IPS DF 6.9 (cell line): Measurements from ENCODE around the gene MAML3.

Source experiments
- DNase-seq: peaks from one replicate; pipeline ENCODE4 v3.0.0-alpha.2; 2013; ENCODE audit warnings: low read depth, low spot score
- H3K27ac ChIP-seq: one replicate; pipeline ENCODE4 v1.5.1; 2013; ENCODE audit warnings: low read length, control low read depth
- H3K27me3 ChIP-seq: 2 replicates; pipeline ENCODE4 v1.6.1; 2013; ENCODE audit warnings: mild to moderate bottlenecking, low read length; ENCODE audit not compliant: control insufficient read depth, insufficient read depth
- H3K36me3 ChIP-seq: 2 replicates; pipeline ENCODE4 v1.6.1; 2013; ENCODE audit warnings: low read length; ENCODE audit not compliant: control insufficient read depth, insufficient read depth
- H3K4me1 ChIP-seq: 2 replicates; pipeline ENCODE4 v1.6.1; 2013; ENCODE audit warnings: low read length; ENCODE audit not compliant: control insufficient read depth, insufficient read depth
- H3K4me3 ChIP-seq: 2 replicates; pipeline ENCODE4 v1.5.1; 2013; ENCODE audit warnings: mild to moderate bottlenecking, low read length
- H3K9me3 ChIP-seq: 2 replicates; pipeline ENCODE4 v1.6.1; 2013; ENCODE audit warnings: low read length, inconsistent platforms; ENCODE audit not compliant: control insufficient read depth, insufficient read depth
- WGBS: extraction: QIAGEN DNeasy Blood & Tissue Kit; methylation state at CpG from one replicate; pipeline ENCODE4 v1.1.7; 2013; ENCODE audit warnings: mixed read lengths, missing lambda C conversion rate; ENCODE audit not compliant: insufficient read length, insufficient coverage; 5-methylcytosine and 5-hydroxymethylcytosine counted together

Gene MAML3

GRCh38 chr4:140153718-140154571 lies at the start of gene MAML3:
Gene MAML3, minus strand, starts transcription at chr4:140154184. Its CDS starts 857 bp downstream, at chr4:140153327.
- no peaks in the 10 kb centered on the region for H3K27me3 ChIP-seq
- no peaks in the 10 kb centered on the region for H3K9me3 ChIP-seq
- H3K4me3 ChIP-seq = peak within 1 kb of the TSS; percentile 69
- WGBS = no CpG with 5 or more reads among the region's 79 CpGs
- peak; percentile 54 for DNase-seq
- no peak within 1 kb of the TSS for H3K27ac ChIP-seq
- no peaks in the 10 kb centered on the region for H3K4me1 ChIP-seq
- H3K36me3 ChIP-seq = no peaks in the 10 kb centered on the region

GRCh38 chr4:140198942-140199341 lies 45.0 kb upstream of the MAML3 start:
- no peak for DNase-seq
- no CpG with 5 or more reads among the region's 1 CpG for WGBS
- no peaks in the 10 kb centered on the region for H3K27me3 ChIP-seq
- H3K27ac ChIP-seq = no peak overlapping the region
- no peaks in the 10 kb centered on the region for H3K9me3 ChIP-seq
- H3K4me1 ChIP-seq = no peaks in the 10 kb centered on the region
- H3K36me3 ChIP-seq = no peaks in the 10 kb centered on the region
- no peak overlapping the region for H3K4me3 ChIP-seq

- Histone ChIP-seq H3K4me1 (no peaks in the 10 kb centered on the region), H3K27me3 (no peaks in the 10 kb centered on the region), H3K27ac (no peak overlapping the region), H3K36me3 (no peaks in the 10 kb centered on the region), H3K9me3 (no peaks in the 10 kb centered on the region), H3K4me3 (no peak overlapping the region)
- no CpG with 5 or more reads among the region's 6 CpGs for WGBS
- DNase-seq = no peak
Measured at GRCh38 chr4:140195806-140196205, 41.8 kb upstream of the MAML3 start.

GRCh38 chr4:140189805-140190204 lies 35.8 kb upstream of the MAML3 start:
- Histone ChIP-seq H3K36me3 (no peaks in the 10 kb centered on the region), H3K4me1 (no peaks in the 10 kb centered on the region), H3K27me3 (no peaks in the 10 kb centered on the region), H3K9me3 (no peaks in the 10 kb centered on the region), H3K4me3 (no peak overlapping the region), H3K27ac (no peak overlapping the region)
- no CpG with 5 or more reads among the region's 2 CpGs for WGBS
- DNase-seq = no peak

GRCh38 chr4:140188975-140189374 lies 35.0 kb upstream of the MAML3 start:
- Histone ChIP-seq H3K27ac (no peak overlapping the region), H3K27me3 (no peaks in the 10 kb centered on the region), H3K9me3 (no peaks in the 10 kb centered on the region), H3K4me3 (no peak overlapping the region), H3K36me3 (no peaks in the 10 kb centered on the region), H3K4me1 (no peaks in the 10 kb centered on the region)
- DNase-seq = no peak
- WGBS = no CpG with 5 or more reads among the region's 2 CpGs

GRCh38 chr4:140187316-140187695 lies 33.3 kb upstream of the MAML3 start:
- Histone ChIP-seq H3K4me1 (no peaks in the 10 kb centered on the region), H3K27ac (no peak overlapping the region), H3K9me3 (no peaks in the 10 kb centered on the region), H3K27me3 (no peaks in the 10 kb centered on the region), H3K36me3 (no peaks in the 10 kb centered on the region), H3K4me3 (no peak overlapping the region)
- no CpG with 5 or more reads among the region's 1 CpG for WGBS
- DNase-seq = no peak

GRCh38 chr4:140186651-140187315 lies 32.8 kb upstream of the MAML3 start:
- Histone ChIP-seq H3K4me1 (no peaks in the 10 kb centered on the region), H3K4me3 (no peak overlapping the region), H3K36me3 (no peaks in the 10 kb centered on the region), H3K27ac (no peak overlapping the region), H3K27me3 (no peaks in the 10 kb centered on the region), H3K9me3 (no peaks in the 10 kb centered on the region)
- no CpG with 5 or more reads among the region's 9 CpGs for WGBS
- no peak for DNase-seq

GRCh38 chr4:140186082-140186438 lies 32.1 kb upstream of the MAML3 start:
- no peak for DNase-seq

GRCh38 chr4:140185412-140186081 lies 31.6 kb upstream of the MAML3 start:
- H3K27ac ChIP-seq = no peak overlapping the region
- WGBS = no CpG with 5 or more reads among the region's 3 CpGs
- no peaks in the 10 kb centered on the region for H3K36me3 ChIP-seq

More at GRCh38 chr4:140186082-140186438, 32.1 kb upstream of the MAML3 start:
- H3K4me3 ChIP-seq = no peak overlapping the region
- no peaks in the 10 kb centered on the region for H3K9me3 ChIP-seq
- WGBS = no CpG with 5 or more reads among the region's 8 CpGs
- no peaks in the 10 kb centered on the region for H3K27me3 ChIP-seq
- no peaks in the 10 kb centered on the region for H3K4me1 ChIP-seq
- H3K27ac ChIP-seq = no peak overlapping the region
- H3K36me3 ChIP-seq = no peaks in the 10 kb centered on the region

GRCh38 chr4:140183270-140183669 lies 29.3 kb upstream of the MAML3 start:
- no peaks in the 10 kb centered on the region for H3K36me3 ChIP-seq
- WGBS = no CpG with 5 or more reads among the region's 2 CpGs
- no peaks in the 10 kb centered on the region for H3K9me3 ChIP-seq
- H3K4me1 ChIP-seq = no peaks in the 10 kb centered on the region
- DNase-seq = no peak
- no peak overlapping the region for H3K4me3 ChIP-seq
- H3K27ac ChIP-seq = no peak overlapping the region
- H3K27me3 ChIP-seq = no peaks in the 10 kb centered on the region

More at GRCh38 chr4:140185412-140186081, 31.6 kb upstream of the MAML3 start:
- no peak for DNase-seq
- H3K4me1 ChIP-seq = no peaks in the 10 kb centered on the region
- H3K27me3 ChIP-seq = no peaks in the 10 kb centered on the region
- H3K4me3 ChIP-seq = no peak overlapping the region
- H3K9me3 ChIP-seq = no peaks in the 10 kb centered on the region
